WTC11 (cell line): ENCODE data around the gene TBC1D19. TPM values are rescaled to one million over a fixed set of nuclear protein-coding genes. Genes with fewer than 3 reads are reported as not detected.

Experiments
- ATAC-seq: fragments of 200-7000 bp; cut with Tn5 transposase; 2 replicates; pipeline ENCODE4 v1.10.0; 2021; ENCODE audit warnings: mild to moderate bottlenecking, moderate library complexity
- CTCF ChIA-PET: fragments of 300-600 bp; sonication (Branson Sonifier 250); formaldehyde crosslinking; loops from one replicate; lab custom pipeline; 2021; ENCODE audit warnings: antibody characterized with exemption; lab: Charles Lee
- POLR2A ChIA-PET: fragments of 350-600 bp; sonication (Branson Sonifier 250); formaldehyde crosslinking; loops from one replicate; lab custom pipeline; 2021; ENCODE audit warnings: antibody characterized with exemption; lab: Charles Lee
- DNase-seq: peaks from one replicate; pipeline ENCODE4 v3.0.0; 2021; ENCODE audit warnings: low spot score
- H3K27ac Mint-ChIP-seq: 2 replicates; pipeline ENCODE4 v1.8.0; 2021; ENCODE audit warnings: mixed read lengths
- H3K27me3 Mint-ChIP-seq: 2 replicates; pipeline ENCODE4 v1.8.0; 2021; ENCODE audit warnings: low read depth, mild to moderate bottlenecking, moderate library complexity, mixed read lengths
- H3K36me3 Mint-ChIP-seq: 2 replicates; pipeline ENCODE4 v1.8.0; 2021; ENCODE audit warnings: mixed read lengths
- H3K4me1 Mint-ChIP-seq: 2 replicates; pipeline ENCODE4 v1.8.0; 2022; ENCODE audit warnings: mixed read lengths
- H3K4me3 Mint-ChIP-seq: 2 replicates; pipeline ENCODE4 v1.8.0; 2021; ENCODE audit warnings: mild to moderate bottlenecking, moderate library complexity, mixed read lengths
- H3K9me3 Mint-ChIP-seq: 2 replicates; pipeline ENCODE4 v1.8.0; 2021; ENCODE audit warnings: mixed read lengths
- EMX1 ChIP-seq: fragments of 250-450 bp; sonication (Bioruptor Pico); IDR thresholded peaks from 2 replicates; pipeline ENCODE4 v1.8.0; 2021; ENCODE audit warnings: mild to moderate bottlenecking
- ERG ChIP-seq: fragments of 250-450 bp; sonication (Bioruptor Pico); IDR thresholded peaks from 2 replicates; pipeline ENCODE4 v1.8.0; 2021; ENCODE audit warnings: mild to moderate bottlenecking
- FOXJ3 ChIP-seq: sonication (generic); formaldehyde crosslinking; IDR thresholded peaks from 2 replicates; pipeline ENCODE4 v1.9.0; 2021; ENCODE audit warnings: missing genetic modification reagents, mild to moderate bottlenecking, borderline replicate concordance
- FOXP4 ChIP-seq: sonication (generic); formaldehyde crosslinking; IDR thresholded peaks from 2 replicates; pipeline ENCODE4 v1.8.0; 2022; ENCODE audit warnings: mild to moderate bottlenecking, missing genetic modification reagents
- IRF2 ChIP-seq: sonication (generic); formaldehyde crosslinking; IDR thresholded peaks from 2 replicates; pipeline ENCODE4 v1.8.0; 2022; ENCODE audit warnings: low read depth, missing genetic modification reagents, borderline replicate concordance
- JAZF1 ChIP-seq: fragments of 250-450 bp; sonication (Bioruptor Pico); IDR thresholded peaks from 2 replicates; pipeline ENCODE4 v1.9.0; 2021; ENCODE audit warnings: moderate library complexity, mild to moderate bottlenecking, inconsistent platforms
- MLX ChIP-seq: sonication (generic); formaldehyde crosslinking; IDR thresholded peaks from 2 replicates; pipeline ENCODE4 v1.8.1; 2023; ENCODE audit warnings: mild to moderate bottlenecking, missing genetic modification reagents, moderate library complexity
- MXD4 ChIP-seq: fragments of 250-450 bp; sonication (Bioruptor Pico); IDR thresholded peaks from 2 replicates; pipeline ENCODE4 v1.8.0; 2021; ENCODE audit warnings: mild to moderate bottlenecking, moderate library complexity, borderline replicate concordance
- NR1H2 ChIP-seq: sonication (generic); formaldehyde crosslinking; IDR thresholded peaks from 2 replicates; pipeline ENCODE4 v1.9.0; 2021; ENCODE audit warnings: mild to moderate bottlenecking, moderate library complexity, missing genetic modification reagents
- RORB ChIP-seq: fragments of 250-450 bp; sonication (Bioruptor Pico); IDR thresholded peaks from 2 replicates; pipeline ENCODE4 v1.9.0; 2021; ENCODE audit warnings: mild to moderate bottlenecking
- SMAD4 ChIP-seq: sonication (generic); formaldehyde crosslinking; IDR thresholded peaks from 2 replicates; pipeline ENCODE4 v1.8.0; 2022; ENCODE audit warnings: mild to moderate bottlenecking, missing genetic modification reagents
- ZNF281 ChIP-seq: sonication (generic); formaldehyde crosslinking; IDR thresholded peaks from 2 replicates; pipeline ENCODE4 v1.8.0; 2023; ENCODE audit warnings: mild to moderate bottlenecking, missing genetic modification reagents
- ZNF423 ChIP-seq: fragments of 250-450 bp; sonication (Bioruptor Pico); IDR thresholded peaks from 2 replicates; pipeline ENCODE4 v2.1.2; 2022; ENCODE audit warnings: mild to moderate bottlenecking, moderate library complexity
- ZNF512 ChIP-seq: sonication (generic); formaldehyde crosslinking; IDR thresholded peaks from 2 replicates; pipeline ENCODE4 v1.8.1; 2022; ENCODE audit warnings: missing genetic modification reagents, borderline replicate concordance
- total RNA-seq: library from RNA; stranded (reverse); gene quantifications from 3 replicates; pipeline ENCODE4 v1.2.3, GENCODE V29; 2021
- TF ChIP-seq, protein P1 (sequence below): fragments of 250-450 bp; sonication (Bioruptor Pico); IDR thresholded peaks from 2 replicates; pipeline ENCODE4 v1.9.0; 2021; ENCODE audit warnings: mild to moderate bottlenecking, borderline replicate concordance

Gene TBC1D19
- total RNA-seq, 1 experiment from 2014 or later = 2.1 TPM

GRCh38 chr4:26766141-26766540 lies 182.3 kb downstream of the TBC1D19 start:
- H3K4me3 Mint-ChIP-seq = no peak overlapping the region
- peaks cover 9% of the 10 kb centered on the region for H3K4me1 Mint-ChIP-seq
- CTCF ChIA-PET = no interaction called here
- no peak for TF ChIP-seq NR1H2 (CRISPR knock-in tag)
- TF ChIP-seq, all 79 proteins: peak for 0
- Mint-ChIP-seq H3K9me3 (no peaks in the 10 kb centered on the region), H3K36me3 (no peaks in the 10 kb centered on the region), H3K27me3 (no peaks in the 10 kb centered on the region), H3K27ac (no peak overlapping the region)
- DNase-seq (no peak), ATAC-seq (no peak)
- POLR2A ChIA-PET = no interaction called here

- no peaks in the 10 kb centered on the region for H3K4me1 Mint-ChIP-seq
- no peak for TF ChIP-seq NR1H2 (CRISPR knock-in tag)
- TF ChIP-seq IRF2 (CRISPR knock-in tag) = no peak
- no peak for TF ChIP-seq ZNF512 (CRISPR knock-in tag)
- TF ChIP-seq ZNF281 = no peak
- no peak for TF ChIP-seq MLX
- H3K9me3 Mint-ChIP-seq = no peaks in the 10 kb centered on the region
- no peaks in the 10 kb centered on the region for H3K36me3 Mint-ChIP-seq
- POLR2A ChIA-PET = no interaction called here
- CTCF ChIA-PET = no interaction called here
- DNase-seq = no peak
- H3K27ac Mint-ChIP-seq = no peak overlapping the region
- no peaks in the 10 kb centered on the region for H3K27me3 Mint-ChIP-seq
- no peak for ATAC-seq
- no peak overlapping the region for H3K4me3 Mint-ChIP-seq
Observed at GRCh38 chr4:26772096-26772873, 188.4 kb downstream of the TBC1D19 start.

GRCh38 chr4:26779224-26779623 lies 195.3 kb downstream of the TBC1D19 start:
- no peak overlapping the region for H3K4me3 Mint-ChIP-seq
- H3K9me3 Mint-ChIP-seq = no peaks in the 10 kb centered on the region
- CTCF ChIA-PET = no interaction called here
- ATAC-seq (no peak), DNase-seq (no peak)
- H3K4me1 Mint-ChIP-seq = peaks cover 2% of the 10 kb centered on the region
- H3K27me3 Mint-ChIP-seq = no peaks in the 10 kb centered on the region
- POLR2A ChIA-PET = no interaction called here
- no peak overlapping the region for H3K27ac Mint-ChIP-seq
- H3K36me3 Mint-ChIP-seq = no peaks in the 10 kb centered on the region
- TF ChIP-seq JAZF1 (CRISPR knock-in tag) = no peak
- no peak for TF ChIP-seq MXD4 (CRISPR knock-in tag)
- TF ChIP-seq, protein P1, sequence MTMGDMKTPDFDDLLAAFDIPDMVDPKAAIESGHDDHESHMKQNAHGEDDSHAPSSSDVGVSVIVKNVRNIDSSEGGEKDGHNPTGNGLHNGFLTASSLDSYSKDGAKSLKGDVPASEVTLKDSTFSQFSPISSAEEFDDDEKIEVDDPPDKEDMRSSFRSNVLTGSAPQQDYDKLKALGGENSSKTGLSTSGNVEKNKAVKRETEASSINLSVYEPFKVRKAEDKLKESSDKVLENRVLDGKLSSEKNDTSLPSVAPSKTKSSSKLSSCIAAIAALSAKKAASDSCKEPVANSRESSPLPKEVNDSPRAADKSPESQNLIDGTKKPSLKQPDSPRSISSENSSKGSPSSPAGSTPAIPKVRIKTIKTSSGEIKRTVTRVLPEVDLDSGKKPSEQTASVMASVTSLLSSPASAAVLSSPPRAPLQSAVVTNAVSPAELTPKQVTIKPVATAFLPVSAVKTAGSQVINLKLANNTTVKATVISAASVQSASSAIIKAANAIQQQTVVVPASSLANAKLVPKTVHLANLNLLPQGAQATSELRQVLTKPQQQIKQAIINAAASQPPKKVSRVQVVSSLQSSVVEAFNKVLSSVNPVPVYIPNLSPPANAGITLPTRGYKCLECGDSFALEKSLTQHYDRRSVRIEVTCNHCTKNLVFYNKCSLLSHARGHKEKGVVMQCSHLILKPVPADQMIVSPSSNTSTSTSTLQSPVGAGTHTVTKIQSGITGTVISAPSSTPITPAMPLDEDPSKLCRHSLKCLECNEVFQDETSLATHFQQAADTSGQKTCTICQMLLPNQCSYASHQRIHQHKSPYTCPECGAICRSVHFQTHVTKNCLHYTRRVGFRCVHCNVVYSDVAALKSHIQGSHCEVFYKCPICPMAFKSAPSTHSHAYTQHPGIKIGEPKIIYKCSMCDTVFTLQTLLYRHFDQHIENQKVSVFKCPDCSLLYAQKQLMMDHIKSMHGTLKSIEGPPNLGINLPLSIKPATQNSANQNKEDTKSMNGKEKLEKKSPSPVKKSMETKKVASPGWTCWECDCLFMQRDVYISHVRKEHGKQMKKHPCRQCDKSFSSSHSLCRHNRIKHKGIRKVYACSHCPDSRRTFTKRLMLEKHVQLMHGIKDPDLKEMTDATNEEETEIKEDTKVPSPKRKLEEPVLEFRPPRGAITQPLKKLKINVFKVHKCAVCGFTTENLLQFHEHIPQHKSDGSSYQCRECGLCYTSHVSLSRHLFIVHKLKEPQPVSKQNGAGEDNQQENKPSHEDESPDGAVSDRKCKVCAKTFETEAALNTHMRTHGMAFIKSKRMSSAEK (CRISPR knock-in tag) = no peak
- no peak for TF ChIP-seq FOXJ3 (CRISPR knock-in tag)
- TF ChIP-seq NR1H2 (CRISPR knock-in tag) = no peak
- TF ChIP-seq FOXP4 (CRISPR knock-in tag) = no peak
- no peak for TF ChIP-seq SMAD4 (CRISPR knock-in tag)
- TF ChIP-seq ERG (CRISPR knock-in tag) = no peak
- TF ChIP-seq EMX1 (CRISPR knock-in tag) = no peak
- no peak for TF ChIP-seq ZNF423 (CRISPR knock-in tag)
- TF ChIP-seq RORB (CRISPR knock-in tag) = no peak
